ENCODE data around the gene WBP2NL.

DNA sequence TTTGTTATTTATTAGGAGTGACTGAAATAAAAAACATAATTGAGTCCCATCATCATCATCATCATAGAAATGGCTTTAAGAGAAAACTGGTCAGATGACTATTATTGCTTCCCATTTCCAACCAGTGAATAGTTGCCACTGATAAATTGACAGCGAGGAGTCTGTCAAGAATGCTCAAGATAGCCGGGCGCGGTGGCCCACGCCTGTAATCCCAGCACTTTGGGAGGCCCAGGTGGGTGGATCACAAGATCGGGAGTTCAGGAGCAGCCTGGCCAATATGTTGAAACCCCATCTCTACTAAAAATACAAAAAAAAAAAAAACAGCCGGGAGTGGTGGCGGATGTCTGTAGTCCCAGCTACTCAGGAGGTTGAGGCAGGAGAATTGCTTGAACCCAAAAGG is 1.9 kb downstream of the WBP2NL start:
- TF ChIP-seq, protein P1, sequence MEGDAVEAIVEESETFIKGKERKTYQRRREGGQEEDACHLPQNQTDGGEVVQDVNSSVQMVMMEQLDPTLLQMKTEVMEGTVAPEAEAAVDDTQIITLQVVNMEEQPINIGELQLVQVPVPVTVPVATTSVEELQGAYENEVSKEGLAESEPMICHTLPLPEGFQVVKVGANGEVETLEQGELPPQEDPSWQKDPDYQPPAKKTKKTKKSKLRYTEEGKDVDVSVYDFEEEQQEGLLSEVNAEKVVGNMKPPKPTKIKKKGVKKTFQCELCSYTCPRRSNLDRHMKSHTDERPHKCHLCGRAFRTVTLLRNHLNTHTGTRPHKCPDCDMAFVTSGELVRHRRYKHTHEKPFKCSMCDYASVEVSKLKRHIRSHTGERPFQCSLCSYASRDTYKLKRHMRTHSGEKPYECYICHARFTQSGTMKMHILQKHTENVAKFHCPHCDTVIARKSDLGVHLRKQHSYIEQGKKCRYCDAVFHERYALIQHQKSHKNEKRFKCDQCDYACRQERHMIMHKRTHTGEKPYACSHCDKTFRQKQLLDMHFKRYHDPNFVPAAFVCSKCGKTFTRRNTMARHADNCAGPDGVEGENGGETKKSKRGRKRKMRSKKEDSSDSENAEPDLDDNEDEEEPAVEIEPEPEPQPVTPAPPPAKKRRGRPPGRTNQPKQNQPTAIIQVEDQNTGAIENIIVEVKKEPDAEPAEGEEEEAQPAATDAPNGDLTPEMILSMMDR (IDR thresholded peaks at IDR 0.05; ENCODE audit: low read depth, low read length) = no peak
- no peak for TF ChIP-seq EZH2phosphoT487 (IDR thresholded peaks at IDR 0.05; ENCODE audit: low read depth)

Measured in OCI-LY3 (cell line).